ENCODE data around the gene CROCC2. TPM values are rescaled to one million over a fixed set of nuclear protein-coding genes. Genes with fewer than 3 reads are reported as not detected.

Gene CROCC2
- total and polyA plus RNA-seq, 2 donors (not counting 1 experiment from before 2014, with no cell fraction given) = not detected

DNA sequence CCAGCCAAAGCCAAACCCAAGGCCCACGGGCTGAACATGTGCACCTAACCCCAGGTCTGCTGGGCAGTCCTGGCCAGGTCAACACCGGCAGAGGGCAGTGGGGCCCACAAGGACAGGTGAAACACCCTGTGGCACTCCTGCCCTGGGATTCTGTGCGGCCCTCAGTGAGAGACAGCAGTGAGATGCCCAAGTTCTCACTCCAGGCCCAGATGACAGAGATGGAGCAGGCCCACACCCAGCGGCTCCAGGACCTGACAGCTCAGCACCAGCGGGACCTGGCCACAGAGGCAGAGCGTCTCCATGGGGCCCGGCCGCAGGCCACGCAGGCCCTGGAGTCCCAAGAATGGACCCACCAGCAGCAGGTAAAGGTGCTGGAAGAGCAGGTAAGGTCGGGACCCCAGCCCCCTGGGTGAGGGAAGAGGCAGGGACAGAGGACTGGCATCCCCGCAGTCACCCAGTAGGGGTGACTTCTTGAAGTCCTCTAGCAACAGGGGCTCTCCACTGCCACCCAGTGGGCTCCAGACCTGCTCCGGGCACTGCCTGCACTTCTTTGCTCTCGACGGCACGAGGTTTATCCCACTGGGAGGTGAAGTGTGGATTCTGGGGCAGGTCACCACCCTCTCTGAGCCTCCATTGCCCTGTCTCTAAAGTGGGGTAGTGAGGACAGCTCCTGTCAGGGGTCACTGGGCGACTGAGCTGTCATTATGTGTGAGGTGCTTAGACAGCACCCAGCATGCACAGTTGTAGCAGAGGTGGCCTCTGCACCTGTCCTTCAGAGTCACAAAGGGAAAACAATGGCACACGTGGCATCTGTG, 83.5 kb downstream of the CROCC2 start:
- ChIA-PET CTCF (no interaction called here), POLR2A (no interaction called here)
- DNase-seq = no peak
- peaks cover 0 to 4% (median 0%) of the 10 kb centered on the region in 4 experiments for H3K27me3 ChIP-seq (replicated peaks in 1 of 4; ENCODE audit: control extremely low read depth in 1 of 4, control insufficient read depth in 3 of 4, insufficient read depth in 4 of 4, low read length in 3 of 4)
- no peak overlapping the region for H3K27ac Mint-ChIP-seq
- ATAC-seq (ENCODE audit: low read depth) = peak; percentile 45
- no peaks in the 10 kb centered on the region for H4K20me1 ChIP-seq (ENCODE audit: control insufficient read depth, insufficient read depth, low read length, poor library complexity, severe bottlenecking)
- H3K27ac ChIP-seq (ENCODE audit: low read length in 2 of 2) = no peak overlapping the region
- 91% methylated on average over 13 of the region's 17 CpGs for WGBS (ENCODE audit: insufficient coverage)
- no peak overlapping the region for H2AFZ ChIP-seq (ENCODE audit: insufficient read depth, low read depth, low read length, poor library complexity, severe bottlenecking)
- H3K4me3 Mint-ChIP-seq = no peak overlapping the region
- no peak overlapping the region for H3K9ac ChIP-seq (ENCODE audit: low read length)
- TF ChIP-seq, protein P1, sequence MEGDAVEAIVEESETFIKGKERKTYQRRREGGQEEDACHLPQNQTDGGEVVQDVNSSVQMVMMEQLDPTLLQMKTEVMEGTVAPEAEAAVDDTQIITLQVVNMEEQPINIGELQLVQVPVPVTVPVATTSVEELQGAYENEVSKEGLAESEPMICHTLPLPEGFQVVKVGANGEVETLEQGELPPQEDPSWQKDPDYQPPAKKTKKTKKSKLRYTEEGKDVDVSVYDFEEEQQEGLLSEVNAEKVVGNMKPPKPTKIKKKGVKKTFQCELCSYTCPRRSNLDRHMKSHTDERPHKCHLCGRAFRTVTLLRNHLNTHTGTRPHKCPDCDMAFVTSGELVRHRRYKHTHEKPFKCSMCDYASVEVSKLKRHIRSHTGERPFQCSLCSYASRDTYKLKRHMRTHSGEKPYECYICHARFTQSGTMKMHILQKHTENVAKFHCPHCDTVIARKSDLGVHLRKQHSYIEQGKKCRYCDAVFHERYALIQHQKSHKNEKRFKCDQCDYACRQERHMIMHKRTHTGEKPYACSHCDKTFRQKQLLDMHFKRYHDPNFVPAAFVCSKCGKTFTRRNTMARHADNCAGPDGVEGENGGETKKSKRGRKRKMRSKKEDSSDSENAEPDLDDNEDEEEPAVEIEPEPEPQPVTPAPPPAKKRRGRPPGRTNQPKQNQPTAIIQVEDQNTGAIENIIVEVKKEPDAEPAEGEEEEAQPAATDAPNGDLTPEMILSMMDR (IDR thresholded peaks at IDR 0.05) = peak; percentile 10
- no peak for TF ChIP-seq EZH2 (IDR thresholded peaks at IDR 0.05; ENCODE audit: borderline replicate concordance, insufficient read depth, low read depth, low read length, poor library complexity, severe bottlenecking)
- no peaks in the 10 kb centered on the region for H3K4me1 ChIP-seq (ENCODE audit: control insufficient read depth in 2 of 2, insufficient read depth in 2 of 2, low read length in 2 of 2)
- H3K4me3 ChIP-seq (ENCODE audit: control extremely low read depth in 1 of 5, extremely low read depth in 1 of 5, insufficient read depth in 1 of 5, low read depth in 2 of 5, low read length in 4 of 5) = no peak overlapping the region
- H3K4me1 Mint-ChIP-seq = no peaks in the 10 kb centered on the region
- H3K4me2 ChIP-seq (replicated peaks; ENCODE audit: low read depth, low read length, poor library complexity, severe bottlenecking) = no peak overlapping the region
- H3K9me3 Mint-ChIP-seq (ENCODE audit: insufficient read depth) = no peaks in the 10 kb centered on the region
- peaks cover 6% of the 10 kb centered on the region for H3K27me3 Mint-ChIP-seq
- peaks cover 0 to 22% (median 0%) of the 10 kb centered on the region in 3 donors for H3K9me3 ChIP-seq (ENCODE audit: control extremely low read depth in 1 of 3, control insufficient read depth in 2 of 3, insufficient read depth in 1 of 3, low read length in 2 of 3)
- intact Hi-C loops (cut with micrococcal nuclease) = no loop called here
- no peaks in the 10 kb centered on the region for H3K79me2 ChIP-seq (ENCODE audit: control insufficient read depth, insufficient read depth, low read length)
- no peaks in the 10 kb centered on the region for H3K36me3 ChIP-seq (replicated peaks in 1 of 2; ENCODE audit: control extremely low read depth in 1 of 2, control insufficient read depth in 1 of 2, extremely low read depth in 1 of 2, insufficient read depth in 2 of 2, low read length in 1 of 2)

DNA sequence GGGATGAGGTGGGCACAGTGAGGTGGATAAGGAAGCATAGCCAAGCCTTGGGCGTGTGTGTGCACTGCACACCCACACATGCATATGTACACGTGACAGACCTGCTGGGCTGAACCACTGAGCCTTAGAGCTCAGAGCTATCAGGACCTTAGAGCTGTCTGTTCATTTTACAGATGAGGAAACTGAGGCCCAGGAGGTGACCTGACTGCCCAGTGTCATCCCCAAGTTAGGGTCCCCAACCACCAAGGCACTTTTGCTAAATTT, 84.1 kb downstream of the CROCC2 start:
- DNase-seq = no peak
- Mint-ChIP-seq H3K4me1 (no peaks in the 10 kb centered on the region), H3K4me3 (no peak overlapping the region), H3K27me3 (peaks cover 9% of the 10 kb centered on the region), H3K9me3 (ENCODE audit: insufficient read depth) (no peaks in the 10 kb centered on the region), H3K27ac (no peak overlapping the region)
- TF ChIP-seq, protein P1 (IDR thresholded peaks at IDR 0.05) = no peak
- no peak for TF ChIP-seq EZH2 (IDR thresholded peaks at IDR 0.05; ENCODE audit: borderline replicate concordance, insufficient read depth, low read depth, low read length, poor library complexity, severe bottlenecking)
- Histone ChIP-seq H3K9ac (ENCODE audit: low read length) (no peak overlapping the region), H3K4me1 (ENCODE audit: control insufficient read depth in 2 of 2, insufficient read depth in 2 of 2, low read length in 2 of 2) (no peaks in the 10 kb centered on the region), H3K9me3 (ENCODE audit: control extremely low read depth in 1 of 3, control insufficient read depth in 2 of 3, insufficient read depth in 1 of 3, low read length in 2 of 3) (peaks cover 0 to 22% (median 0%) of the 10 kb centered on the region in 3 donors), H3K4me2 (replicated peaks; ENCODE audit: low read depth, low read length, poor library complexity, severe bottlenecking) (no peak overlapping the region), H3K27me3 (replicated peaks in 1 of 4; ENCODE audit: control extremely low read depth in 1 of 4, control insufficient read depth in 3 of 4, insufficient read depth in 4 of 4, low read length in 3 of 4) (peaks cover 0 to 4% (median 0%) of the 10 kb centered on the region in 4 experiments), H4K20me1 (ENCODE audit: control insufficient read depth, insufficient read depth, low read length, poor library complexity, severe bottlenecking) (no peaks in the 10 kb centered on the region), H2AFZ (ENCODE audit: insufficient read depth, low read depth, low read length, poor library complexity, severe bottlenecking) (no peak overlapping the region), H3K79me2 (ENCODE audit: control insufficient read depth, insufficient read depth, low read length) (no peaks in the 10 kb centered on the region), H3K36me3 (replicated peaks in 1 of 2; ENCODE audit: control extremely low read depth in 1 of 2, control insufficient read depth in 1 of 2, extremely low read depth in 1 of 2, insufficient read depth in 2 of 2, low read length in 1 of 2) (no peaks in the 10 kb centered on the region), H3K4me3 (ENCODE audit: control extremely low read depth in 1 of 5, extremely low read depth in 1 of 5, insufficient read depth in 1 of 5, low read depth in 2 of 5, low read length in 4 of 5) (no peak overlapping the region), H3K27ac (ENCODE audit: low read length in 2 of 2) (no peak overlapping the region)
- no peak for ATAC-seq (ENCODE audit: low read depth)
- ChIA-PET POLR2A (no interaction called here), CTCF (interaction anchor here (0.5 kb wide), 1 partner anchor 173 kb away, joined by 3 read pairs; no protein-coding TSS in a partner anchor)
- intact Hi-C loops (cut with micrococcal nuclease) = no loop called here
- 71% methylated on average over 2 of the region's 2 CpGs for WGBS (ENCODE audit: insufficient coverage)

Measured in B cell (primary cell).